Head of caudate nucleus (tissue), 42 donors: ENCODE results near the gene HLA-DOB.

Experiments
- DNase-seq, 42 donors: peaks; one replicate each; pipeline versions ENCODE4 v3.0.0 to v3.0.0-alpha.2; 2020 to 2021; ENCODE audit warnings: mixed read lengths in 7 of 42
- intact Hi-C: fragments of 100-400 bp; cut with DNase I; formaldehyde crosslinking; loops from one replicate; pipeline ENCODE4 v1.15.0; 2022

HLA-DOB gene

DNA sequence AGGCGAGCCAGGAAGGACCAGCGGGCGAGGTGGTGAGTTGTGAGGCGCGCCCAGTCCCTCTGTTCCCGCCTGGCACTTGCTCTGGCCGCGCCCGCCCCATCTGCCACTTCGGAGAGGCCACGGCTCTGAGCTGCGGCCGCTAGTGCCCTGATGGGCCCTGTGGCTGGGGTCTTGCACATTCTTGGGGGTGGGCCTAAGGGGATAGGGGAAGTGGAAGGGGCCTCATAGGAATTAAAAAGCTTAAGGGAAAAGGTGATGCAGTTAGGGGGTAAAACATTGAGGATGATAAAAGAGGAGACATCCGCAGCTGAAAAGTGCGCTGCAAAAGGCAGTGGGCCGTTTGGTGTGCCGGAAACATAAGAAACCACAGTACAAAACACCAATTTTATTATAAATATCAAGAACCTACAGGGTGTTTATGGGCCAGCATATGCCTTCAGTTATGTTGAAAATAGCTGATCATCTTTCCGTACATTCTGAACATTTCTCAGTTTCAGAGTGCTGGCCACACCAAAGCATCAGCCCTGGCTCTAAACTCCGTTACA, 28.1 kb upstream of the HLA-DOB start:
- intact Hi-C loops = loop anchor here (1.0 kb wide), 1 partner anchor 8 kb away; the partner anchor contains the start of gene TAP1
- DNase-seq = no peak

DNA sequence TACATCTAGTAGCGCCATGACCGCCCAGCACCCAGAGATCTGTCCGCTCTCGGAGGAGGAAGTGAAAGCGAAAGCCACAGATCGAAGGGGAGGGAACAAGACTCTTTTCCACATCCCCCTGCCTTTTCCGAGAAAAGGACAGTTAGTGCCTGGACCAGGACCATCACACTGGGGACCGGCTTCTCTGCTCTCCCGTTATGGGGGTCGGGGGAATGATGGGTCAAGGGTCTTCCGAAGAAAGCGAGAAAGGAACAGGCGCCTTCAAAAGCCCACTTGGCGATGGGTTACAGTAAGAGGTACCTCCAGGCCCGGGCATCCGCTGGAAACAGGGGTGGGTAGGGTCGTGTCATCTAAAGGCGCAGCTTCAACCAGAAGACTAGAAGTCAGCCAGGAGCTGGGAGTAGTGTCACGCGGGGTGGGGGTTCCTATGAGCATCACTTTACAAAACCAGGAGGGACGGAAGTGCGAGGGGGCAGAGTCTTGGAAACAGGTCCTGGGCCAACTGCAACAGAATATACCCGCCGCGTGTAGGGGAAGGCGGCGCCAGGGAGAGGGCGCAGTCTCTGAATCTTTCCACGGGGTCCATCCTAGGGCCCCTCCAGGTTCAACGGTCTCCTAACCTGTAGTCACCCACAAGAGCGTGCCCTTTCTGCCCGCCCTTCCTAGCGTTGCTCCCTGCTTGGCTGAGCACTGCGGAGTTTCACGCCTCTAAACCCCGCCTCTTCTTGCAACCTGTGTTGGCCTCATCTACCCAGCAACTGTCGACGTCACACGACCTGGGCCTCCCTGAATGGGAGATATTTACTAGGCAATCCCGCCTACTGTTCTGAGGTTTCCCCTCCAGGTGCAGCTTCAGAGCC, 27.4 kb upstream of the HLA-DOB start, which contains the start of gene PSMB8:
TSS of gene PSMB8 (minus strand) at position 69 of the 860 bp plus-strand sequence. CDS start at position 18, 51 bp downstream.
- DNase-seq = peak; percentile 86 to 98 (median 95)
- intact Hi-C loops = loop anchor here (1.0 kb wide), 1 partner anchor 9 kb away; the partner anchor contains the start of gene TAP1

DNA sequence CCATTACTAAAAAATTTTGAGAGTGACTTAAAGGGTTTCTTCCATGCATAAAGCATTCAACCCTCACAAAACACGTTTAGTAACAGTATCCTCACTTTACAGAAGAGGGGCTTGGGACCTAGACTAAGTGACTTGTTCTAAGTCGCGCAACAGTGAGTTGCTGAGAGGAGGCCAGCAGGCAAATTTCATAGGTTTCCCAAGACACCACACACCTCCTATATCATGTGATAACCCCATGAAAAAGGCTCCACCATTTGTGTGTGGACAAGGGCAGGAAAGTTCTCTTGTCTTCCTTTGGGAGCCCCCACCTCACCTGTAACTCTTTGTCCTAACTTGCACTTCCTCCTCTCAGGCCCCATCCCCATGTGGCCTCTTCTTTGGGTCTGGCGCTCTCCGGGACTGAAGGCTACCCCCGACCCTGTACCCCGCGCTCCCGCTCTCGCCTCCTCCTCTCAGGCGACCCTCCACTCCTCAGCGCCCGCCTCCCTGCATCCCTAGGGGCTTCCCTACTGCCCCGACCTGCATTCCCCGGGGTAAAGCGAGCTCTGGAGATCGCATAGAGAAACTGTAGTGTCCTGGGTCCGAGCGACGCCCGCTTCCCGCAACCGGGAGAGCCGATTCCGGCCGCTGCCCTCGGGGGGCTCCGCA, 26.7 kb upstream of the HLA-DOB start:
- DNase-seq = no peak
- intact Hi-C loops = no loop called here

DNA sequence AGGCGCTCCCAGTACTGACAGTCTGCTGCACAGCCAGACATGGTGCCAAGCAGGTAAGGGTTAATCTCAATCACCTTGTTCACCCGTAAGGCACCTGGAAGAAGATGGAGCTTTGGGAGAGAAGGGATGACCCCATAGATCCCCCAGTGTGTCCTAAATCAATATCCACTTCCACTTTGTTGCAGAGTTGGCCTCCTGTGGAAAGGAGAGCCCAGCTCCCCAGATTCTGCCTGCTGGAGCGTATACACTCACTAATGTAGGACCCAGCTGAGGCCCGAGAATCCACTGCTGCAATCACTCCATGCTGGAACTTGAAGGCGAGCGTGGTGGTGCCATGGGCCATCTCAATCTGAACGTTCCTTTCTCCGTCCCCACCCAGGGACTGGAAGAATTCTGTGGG, 25.9 kb upstream of the HLA-DOB start:
- no peak for DNase-seq
- intact Hi-C loops = no loop called here

DNA sequence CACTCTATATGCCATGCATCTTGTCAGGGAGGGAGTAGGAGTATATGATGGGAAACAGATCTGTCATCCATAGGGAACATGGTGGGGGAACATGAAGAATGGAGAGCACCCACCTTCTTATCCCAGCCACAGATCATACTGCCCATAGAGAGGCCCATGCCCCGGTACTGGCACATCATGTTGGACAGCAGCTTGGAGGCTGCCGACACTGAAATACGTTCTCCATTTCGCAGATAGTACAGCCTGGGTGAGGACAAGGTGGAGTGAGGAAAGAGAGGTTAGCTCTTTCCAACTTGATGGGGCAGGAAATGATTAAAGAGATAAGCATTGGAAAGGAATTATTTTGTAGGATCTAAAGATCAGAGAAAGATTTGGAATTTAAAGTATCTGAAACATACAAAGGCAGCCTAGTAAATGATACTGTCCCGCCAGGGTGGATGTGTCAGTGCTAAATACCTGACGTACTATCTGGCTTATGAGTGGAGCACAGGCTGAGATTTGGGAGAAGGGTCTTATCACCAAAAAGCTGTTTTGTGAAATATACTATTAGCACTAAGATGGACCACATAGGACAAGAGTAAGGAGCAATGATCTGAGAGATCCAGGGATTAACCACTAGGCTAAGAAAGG, 25.3 kb upstream of the HLA-DOB start:
- no peak for DNase-seq

DNA sequence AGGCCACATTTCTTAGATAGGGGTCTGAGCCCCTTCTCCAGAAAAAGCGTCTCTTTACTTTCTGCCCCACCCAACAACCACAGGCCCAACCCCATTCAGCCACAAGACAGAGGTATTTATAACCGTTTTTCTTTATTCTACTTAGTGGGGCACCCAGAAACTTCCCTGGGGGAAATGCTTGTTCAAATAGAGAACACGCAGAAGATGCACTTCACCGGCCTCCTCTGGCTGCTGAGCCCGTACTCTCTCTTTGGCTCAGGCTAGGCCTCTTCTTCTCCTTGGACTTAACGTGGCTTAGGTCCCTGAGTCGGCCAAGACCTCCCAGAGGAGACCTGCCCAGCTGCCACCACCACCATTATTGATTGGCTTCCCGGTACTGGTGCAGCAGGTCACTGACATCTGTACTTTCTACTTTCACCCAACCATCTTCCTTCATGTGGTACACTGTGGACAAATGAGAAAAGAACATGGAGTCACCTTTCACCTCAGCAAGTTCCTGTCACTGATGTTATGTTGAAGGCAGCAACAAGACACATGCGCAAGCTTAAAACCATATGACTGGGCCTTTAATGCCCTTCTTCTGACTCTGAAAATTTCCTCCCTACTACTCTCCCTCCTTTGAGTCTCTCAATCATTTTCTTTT, 23.9 kb upstream of the HLA-DOB start:
- intact Hi-C loops = no loop called here
- no peak for DNase-seq

More for the DNA sequence above, 25.3 kb upstream of the HLA-DOB start:
- intact Hi-C loops = no loop called here

DNA sequence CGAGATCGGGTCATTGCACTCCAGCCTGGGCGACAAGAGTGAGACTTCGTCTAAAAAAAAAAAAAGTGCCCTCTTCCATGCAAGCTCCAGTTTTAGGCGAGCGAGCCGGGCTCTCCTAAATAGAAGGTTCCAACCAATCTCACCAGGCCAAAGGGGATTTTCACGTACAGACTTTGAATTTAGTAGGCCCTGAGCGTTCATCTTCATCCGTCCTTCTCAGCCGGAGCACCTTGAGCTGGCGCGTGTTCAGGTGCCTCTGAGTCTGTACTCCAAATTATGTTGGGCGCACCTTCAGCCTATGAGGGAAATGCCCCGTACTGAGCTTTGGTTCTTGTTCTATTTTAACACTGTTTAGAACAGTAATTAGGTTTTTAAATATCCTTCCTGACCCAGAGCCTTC, 22.6 kb upstream of the HLA-DOB start:
- no peak for DNase-seq
- intact Hi-C loops = no loop called here

DNA sequence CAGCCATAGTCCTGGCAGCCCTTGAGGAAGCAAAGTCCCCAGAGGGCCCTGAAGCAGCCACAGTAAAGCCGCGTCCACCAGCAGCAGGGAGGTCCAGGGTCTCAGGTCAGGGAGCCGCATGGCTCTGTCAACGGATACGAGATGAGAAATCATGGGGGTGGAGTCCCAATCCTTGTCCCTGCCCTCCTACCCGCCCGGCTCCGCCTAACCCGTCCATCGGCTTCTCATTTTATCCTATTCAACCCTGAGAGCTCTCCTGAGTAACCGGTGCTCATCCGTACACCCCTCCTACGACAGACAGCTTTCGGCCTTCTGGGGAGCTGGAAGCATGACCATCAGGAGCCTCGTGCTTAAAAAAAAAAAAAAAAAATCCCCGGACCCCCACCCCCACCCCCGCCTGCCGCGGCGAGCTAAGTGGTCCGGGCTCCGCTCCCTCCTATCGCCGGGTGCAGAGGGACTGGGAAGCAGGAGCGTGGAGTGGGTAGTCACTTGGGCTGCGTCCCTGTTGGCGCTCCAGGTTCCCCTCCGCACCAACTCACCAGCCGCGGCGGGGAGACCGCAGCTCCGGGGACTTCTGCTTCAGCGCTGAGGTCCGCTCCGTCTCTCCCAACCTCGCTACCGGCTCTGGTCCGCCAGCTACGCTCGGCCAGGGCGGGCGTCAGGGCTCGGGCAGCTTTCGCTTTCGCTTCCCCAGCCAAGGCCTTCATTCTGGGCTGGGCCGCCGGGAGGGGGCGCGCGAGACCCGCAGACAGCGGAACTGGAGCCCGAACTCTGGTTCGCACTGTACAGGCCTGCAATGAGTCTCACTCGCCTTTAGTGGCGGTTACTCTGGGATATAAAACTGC, 21.5 kb upstream of the HLA-DOB start, which contains the start of gene TAP2:
TSS of gene TAP2 (minus strand) at position 626 of the 845 bp plus-strand sequence. CDS start at position 120, 506 bp downstream.
- intact Hi-C loops = no loop called here
- peak; percentile 89 to 99 (median 97) for DNase-seq

DNA sequence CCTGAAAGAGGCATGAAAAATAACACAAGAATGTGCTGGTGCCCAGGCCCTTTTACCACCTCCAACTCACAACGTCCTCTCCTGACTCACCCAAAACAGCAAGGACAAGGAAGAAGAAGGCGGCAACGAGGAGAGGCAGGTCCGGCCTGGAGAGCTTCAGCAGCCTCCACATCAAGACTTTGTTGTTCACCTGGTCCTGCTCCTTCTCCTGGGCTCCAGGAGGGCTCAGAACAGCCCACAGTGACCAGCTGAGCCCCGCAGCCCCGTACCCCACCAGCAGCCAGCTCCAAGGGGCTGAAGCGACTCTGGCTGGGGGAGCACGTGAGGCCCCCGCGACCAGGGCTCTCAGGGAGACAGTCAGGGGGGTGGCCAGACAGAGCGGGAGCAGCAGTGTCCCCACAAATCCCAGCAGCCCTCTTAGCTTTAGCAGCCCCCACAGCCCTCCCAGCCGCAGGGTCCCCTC, 20.9 kb upstream of the HLA-DOB start:
- intact Hi-C loops = no loop called here

DNA sequence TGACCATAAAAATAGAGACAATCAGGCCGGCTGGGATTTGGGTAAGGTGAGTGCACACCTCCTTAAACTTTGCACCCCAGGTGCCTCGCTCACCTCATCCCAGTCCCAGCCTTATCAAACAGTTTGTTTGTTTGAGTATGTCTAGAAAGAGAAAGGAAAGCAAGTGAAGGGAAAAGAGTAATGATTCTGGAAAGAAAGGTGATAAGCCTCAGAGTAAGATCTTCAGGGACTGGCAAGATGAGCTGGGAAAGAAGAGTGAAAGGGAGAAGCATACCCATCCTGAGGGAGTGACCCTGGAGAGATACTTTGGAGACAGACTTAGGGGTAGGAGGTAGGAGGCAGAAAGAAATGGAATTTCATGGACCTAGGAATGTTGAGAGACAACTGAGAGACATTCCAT, 20.1 kb upstream of the HLA-DOB start:
- intact Hi-C loops = no loop called here
- DNase-seq = no peak

More for the DNA sequence above, 20.9 kb upstream of the HLA-DOB start:
- peak in 3 of 42 donors; percentile 4 to 20 (median 20) for DNase-seq

DNA sequence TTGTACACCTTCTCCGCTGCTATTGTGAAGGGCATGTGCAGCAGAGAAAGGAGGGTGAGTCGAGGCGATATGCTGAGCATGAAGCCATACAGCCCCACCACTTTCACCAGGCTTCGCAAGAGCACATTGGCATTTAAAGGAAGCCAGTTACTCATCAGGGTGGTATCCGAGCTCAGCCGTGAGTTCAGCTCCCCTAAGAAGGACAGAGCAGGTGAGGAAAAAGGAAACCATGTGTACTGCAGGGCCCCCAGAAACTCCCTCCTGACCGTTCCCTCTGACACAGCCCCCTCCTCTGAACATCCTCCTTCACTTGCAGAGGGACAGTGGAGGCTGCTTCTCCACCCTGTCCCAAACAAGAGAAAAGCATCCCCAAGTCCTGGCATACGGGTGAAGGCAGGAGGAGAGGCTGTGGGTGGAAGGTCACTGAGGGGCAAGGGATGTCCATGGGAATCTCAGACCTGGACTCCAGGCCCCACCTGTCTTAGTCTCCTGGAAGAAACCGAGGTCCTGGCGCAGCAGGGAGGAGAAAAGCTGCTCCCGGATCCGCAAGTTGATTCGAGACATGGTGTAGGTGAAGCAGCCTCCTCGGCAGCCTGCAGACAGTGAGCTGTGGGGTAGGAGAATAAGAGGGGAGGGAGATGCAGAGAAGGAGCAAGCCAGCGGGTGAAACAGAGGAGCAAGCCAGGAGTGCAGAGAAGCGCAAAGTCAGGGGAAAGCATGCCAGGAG, 18.5 kb upstream of the HLA-DOB start:
- no peak for DNase-seq
- intact Hi-C loops = no loop called here

DNA sequence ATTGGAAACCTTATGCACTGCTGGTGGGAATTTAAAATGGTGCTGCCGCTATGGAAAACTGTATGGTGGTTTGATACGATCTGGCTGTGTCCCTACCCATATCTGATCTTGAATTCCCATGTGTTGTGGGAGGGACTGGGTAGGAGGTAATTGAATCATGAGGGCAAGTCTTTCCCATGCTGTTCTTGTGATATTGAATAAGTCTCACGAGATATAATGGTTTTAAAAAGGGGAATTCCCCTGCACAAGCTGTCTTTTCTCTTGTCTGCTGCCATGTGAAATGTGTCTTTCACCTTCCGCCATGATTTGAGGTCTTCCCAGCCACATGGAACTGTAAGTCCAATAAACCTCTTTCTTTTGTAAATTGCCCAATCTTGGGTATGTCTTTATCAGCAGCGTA, 16.9 kb upstream of the HLA-DOB start:
- intact Hi-C loops = no loop called here
- DNase-seq = no peak

DNA sequence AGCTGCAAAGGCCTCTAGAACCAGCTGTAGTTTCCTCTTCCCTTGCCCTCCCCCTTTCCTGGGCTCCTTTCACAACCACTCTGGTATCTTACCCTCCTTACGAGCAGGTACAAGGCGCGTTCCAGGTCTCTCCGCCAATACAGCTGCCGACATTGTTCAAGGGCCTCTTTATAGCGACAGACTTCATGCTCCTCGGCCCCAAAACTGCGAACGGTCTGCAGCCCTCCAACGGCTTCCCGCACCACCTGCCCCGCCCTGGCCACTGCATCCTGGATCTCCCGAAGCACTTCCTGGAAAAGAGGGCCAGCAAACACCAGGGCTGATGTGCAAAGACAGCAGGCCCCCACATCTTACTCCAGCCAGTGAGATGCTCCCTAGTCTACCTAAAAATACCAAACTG, 15.7 kb upstream of the HLA-DOB start:
- intact Hi-C loops = no loop called here
- DNase-seq = no peak

DNA sequence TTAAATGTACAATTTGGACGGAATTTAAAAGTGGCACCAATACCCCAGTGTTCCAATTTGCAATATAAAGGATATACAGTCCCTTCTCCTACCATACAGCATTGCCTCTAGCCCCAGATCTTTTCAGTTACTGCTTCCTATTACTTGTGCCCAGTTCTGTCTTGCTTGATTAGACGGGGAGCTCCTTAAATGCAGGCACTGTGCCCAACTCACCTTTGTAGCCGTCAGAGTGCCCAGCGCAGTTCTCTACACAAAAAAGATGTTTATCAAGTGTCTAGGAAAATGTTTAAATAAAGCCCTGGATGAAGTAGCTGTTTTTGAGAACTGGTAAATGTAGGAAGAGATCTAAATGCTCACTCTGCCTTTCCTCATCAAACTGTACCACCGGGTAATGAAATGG, 14.1 kb upstream of the HLA-DOB start:
- no peak for DNase-seq
- intact Hi-C loops = no loop called here

DNA sequence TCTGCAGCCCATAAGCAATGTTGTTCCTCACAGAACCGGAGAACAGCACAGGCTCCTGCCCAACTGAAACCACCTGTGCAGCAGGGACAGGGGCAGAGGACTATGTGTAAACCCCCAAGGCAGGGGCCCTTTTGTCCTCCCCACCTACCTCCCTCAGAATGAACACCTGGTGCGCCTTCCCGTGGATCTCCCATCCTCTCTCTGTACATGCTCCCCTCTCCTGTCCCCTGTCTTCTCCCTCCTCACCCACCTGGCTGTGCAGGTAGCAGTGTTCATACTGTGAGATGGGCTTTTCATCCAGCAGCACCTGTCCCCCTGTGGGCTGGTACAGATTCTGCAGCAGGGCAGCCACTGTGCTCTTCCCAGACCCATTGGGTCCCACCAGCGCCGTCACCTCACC, 13.2 kb upstream of the HLA-DOB start:
- intact Hi-C loops = no loop called here

DNA sequence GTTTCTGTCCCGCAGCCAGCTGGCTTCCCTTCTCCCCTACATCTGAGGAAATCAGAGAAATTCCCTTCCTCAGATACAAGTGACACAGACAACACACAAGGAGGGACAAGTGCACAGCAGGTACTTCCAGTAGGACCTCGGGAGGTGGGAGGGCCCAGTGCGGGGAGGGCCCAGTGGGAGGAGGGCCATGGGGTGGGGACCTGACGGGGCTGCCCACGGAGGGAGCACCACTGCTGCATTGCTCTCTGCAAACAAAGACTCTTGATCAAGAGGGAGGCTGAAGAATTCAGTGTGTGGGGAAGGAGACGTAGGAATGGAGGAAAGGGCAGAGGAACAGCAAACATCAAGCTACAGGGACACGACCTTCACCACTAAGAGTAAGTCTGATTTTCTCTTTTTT, 12.7 kb upstream of the HLA-DOB start:
- DNase-seq = no peak
- intact Hi-C loops = no loop called here

More for the DNA sequence above, 13.2 kb upstream of the HLA-DOB start:
- DNase-seq = no peak

DNA sequence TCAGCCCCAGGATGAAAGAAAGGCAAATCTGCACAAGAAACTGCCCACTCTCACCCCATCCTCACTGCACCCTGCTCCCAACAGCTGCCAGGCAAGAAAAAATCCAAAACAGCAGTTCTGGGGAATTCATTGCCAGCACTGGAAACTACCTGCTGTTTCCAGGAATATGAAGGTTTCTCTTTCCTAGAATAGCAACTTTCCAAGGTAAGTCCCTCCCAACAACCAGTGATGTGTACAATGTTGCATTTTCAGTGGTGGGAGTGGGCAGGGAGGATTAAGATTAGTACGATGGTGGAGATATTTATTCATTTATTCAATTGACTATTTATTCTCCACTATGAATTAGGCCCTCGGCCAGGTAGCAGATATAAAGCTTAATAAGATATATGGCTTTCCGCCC, 10.2 kb upstream of the HLA-DOB start:
- no peak for DNase-seq
- intact Hi-C loops = no loop called here
